Neural progenitor cell (in vitro differentiated cells): ENCODE data around the gene RGPD5.
"Not testable (repeated sequence)": the region's sequence is repeated elsewhere in the genome, so short reads cannot be mapped to it uniquely, and the experiment has no call there.

Experiments used
- CTCF ChIP-seq: fragments of 200-600 bp; sonication (generic); IDR thresholded peaks from 2 replicates; pipeline ENCODE4 v1.5.1; 2017; ENCODE audit warnings: antibody characterized with exemption, mild to moderate bottlenecking
- EZH2phosphoT487 ChIP-seq: fragments of 200-600 bp; sonication (generic); IDR thresholded peaks from 2 replicates; pipeline ENCODE4 v1.6.1; 2017; ENCODE audit warnings: antibody characterized with exemption

GRCh38 chr2:109897769-109898461, 103.8 kb downstream of the RGPD5 start:
- not testable (repeated sequence) for TF ChIP-seq EZH2phosphoT487, CTCF
